Limb (tissue), 2 donors: ENCODE measurements around the gene HYDIN.

Source experiments
- DNase-seq, 2 donors: peaks; one replicate each; pipeline ENCODE4 v3.0.0-alpha.2; 2016; ENCODE audit errors: extremely low spot score in 2 of 2

The HYDIN gene

GRCh38 chr16:70789595-70790447, 440.7 kb downstream of the HYDIN start:
- DNase-seq, result no peak

GRCh38 chr16:70788668-70789594, 441.6 kb downstream of the HYDIN start:
- DNase-seq, result peak; percentile 57 to 75

- no peak for DNase-seq
These were observed 444.3 kb downstream of the HYDIN start for GRCh38 chr16:70786020-70786755.

- no peak for DNase-seq
These were observed 445.6 kb downstream of the HYDIN start for GRCh38 chr16:70784692-70785555.

- DNase-seq, result no peak
These were observed 448.3 kb downstream of the HYDIN start for GRCh38 chr16:70782237-70782636.

- no peak for DNase-seq
These were observed 448.7 kb downstream of the HYDIN start for GRCh38 chr16:70781800-70782199.

- no peak for DNase-seq
These were observed 450.0 kb downstream of the HYDIN start for GRCh38 chr16:70780546-70780945.

GRCh38 chr16:70779361-70779760, 451.2 kb downstream of the HYDIN start:
- DNase-seq, result no peak

- DNase-seq, result peak; percentile 86 to 88
These were observed 451.6 kb downstream of the HYDIN start for GRCh38 chr16:70778901-70779309.

- DNase-seq, result peak in 1 of 2 donors; percentile 61
These were observed 452.5 kb downstream of the HYDIN start for GRCh38 chr16:70777973-70778406.

- DNase-seq, result no peak
These were observed 453.0 kb downstream of the HYDIN start for GRCh38 chr16:70777496-70777895.

GRCh38 chr16:70775399-70775798, 455.1 kb downstream of the HYDIN start:
- no peak for DNase-seq

GRCh38 chr16:70774261-70774660, 456.3 kb downstream of the HYDIN start:
- no peak for DNase-seq

- no peak for DNase-seq
These were observed 458.0 kb downstream of the HYDIN start for GRCh38 chr16:70772493-70772892.

- DNase-seq, result peak; percentile 61 to 84
These were observed 459.6 kb downstream of the HYDIN start for GRCh38 chr16:70770626-70771552.

- no peak for DNase-seq
These were observed 460.3 kb downstream of the HYDIN start for GRCh38 chr16:70770291-70770625.

- DNase-seq, result no peak
These were observed 460.8 kb downstream of the HYDIN start for GRCh38 chr16:70769761-70770160.

- DNase-seq, result no peak
These were observed 461.4 kb downstream of the HYDIN start for GRCh38 chr16:70769131-70769530.

- DNase-seq, result no peak
These were observed 462.3 kb downstream of the HYDIN start for GRCh38 chr16:70768203-70768580.
